Panc1 (cell line): Measurements from ENCODE around the gene CHIC2. TPM values are rescaled to one million over a fixed set of nuclear protein-coding genes. Genes with fewer than 3 reads are reported as not detected.

ENCODE experiments used
- ATAC-seq: fragments of 200-7000 bp; cut with Tn5 transposase; 2 replicates; pipeline ENCODE4 v1.9.1; 2020; ENCODE audit warnings: mild to moderate bottlenecking, moderate library complexity
- BruUV-seq: library from RNA; stranded (reverse); fragments of 400-500 nt; replicated peaks from 2 replicates; lab custom pipeline; 2021; lab: Mats Ljungman, UMichigan
- CTCF ChIA-PET: fragments of 300-600 bp; sonication (Branson Sonifier 250); formaldehyde crosslinking; loops from one replicate; lab custom pipeline; 2022; ENCODE audit warnings: antibody characterized with exemption; lab: Charles Lee
- POLR2A ChIA-PET: fragments of 300-600 bp; sonication (Branson Sonifier 250); formaldehyde crosslinking; loops from one replicate; lab custom pipeline; 2022; ENCODE audit warnings: antibody characterized with exemption; lab: Charles Lee
- DNase-seq: peaks from one replicate; pipeline ENCODE4 v3.0.0-alpha.2; 2010; ENCODE audit warnings: low read depth, low spot score
- H3K27ac ChIP-seq: 2 replicates; pipeline ENCODE4 v1.5.1; 2011; ENCODE audit warnings: mild to moderate bottlenecking, low read length, inconsistent platforms
- H3K27me3 ChIP-seq: fragments of 200-500 bp; sonication (Bioruptor generic); 2 replicates; pipeline ENCODE4 v1.6.0; 2014; ENCODE audit warnings: low read length, inconsistent platforms; ENCODE audit not compliant: control insufficient read depth, insufficient read depth
- H3K36me3 ChIP-seq: fragments of 200-500 bp; sonication (Bioruptor generic); 2 replicates; pipeline ENCODE4 v1.5.1; 2014; ENCODE audit warnings: inconsistent platforms, mild to moderate bottlenecking, low read length, moderate library complexity; ENCODE audit not compliant: control insufficient read depth, insufficient read depth
- H3K4me1 ChIP-seq: 2 replicates; pipeline ENCODE4 v1.5.1; 2011; ENCODE audit warnings: inconsistent platforms, mild to moderate bottlenecking, low read length, moderate library complexity; ENCODE audit not compliant: control insufficient read depth, insufficient read depth
- H3K4me3 ChIP-seq, 2 experiments: 2 replicates each; pipeline ENCODE4 v1.5.1; 2011 to 2012; ENCODE audit warnings: low read depth in 2 of 2, low read length in 2 of 2, mild to moderate bottlenecking in 2 of 2, inconsistent platforms in 1 of 2, moderate library complexity in 1 of 2
- H3K9me3 ChIP-seq: fragments of 200-500 bp; sonication (Bioruptor generic); 2 replicates; pipeline ENCODE4 v1.5.1; 2014; ENCODE audit warnings: low read depth, mild to moderate bottlenecking, inconsistent platforms, low read length, moderate library complexity; ENCODE audit not compliant: control insufficient read depth, insufficient read depth
- CTCF ChIP-seq: fragments of 450-650 bp; IDR thresholded peaks from 2 replicates; pipeline ENCODE4 v1.5.1; 2017; ENCODE audit warnings: mild to moderate bottlenecking
- POLR2AphosphoS5 ChIP-seq: IDR thresholded peaks from 2 replicates; pipeline ENCODE4 v1.6.1; 2012; ENCODE audit warnings: mild to moderate bottlenecking, low read depth, low read length, moderate library complexity
- SIN3A ChIP-seq: IDR thresholded peaks from 2 replicates; pipeline ENCODE4 v1.6.1; 2012; ENCODE audit warnings: low read depth, mild to moderate bottlenecking, low read length, moderate library complexity, borderline replicate concordance; ENCODE audit not compliant: insufficient read depth
- TCF7L2 ChIP-seq: IDR thresholded peaks from 2 replicates; pipeline ENCODE4 v1.6.1; 2011; ENCODE audit warnings: mild to moderate bottlenecking, low read depth, low read length, inconsistent platforms
- in situ Hi-C: cut with HindIII; loops from 2 replicates; pipeline ENCODE4 v1.10.0; 2016; ENCODE audit warnings: low sequenced_read_pairs, low pct_unique_long_range_greater_than_20kb
- intact Hi-C: fragments of 100-400 bp; cut with micrococcal nuclease; formaldehyde crosslinking; loops from one replicate; pipeline ENCODE4 v1.10.0; 2022; ENCODE audit not compliant: unreplicated experiment
- total RNA-seq: library from RNA; stranded (reverse); gene quantifications from one replicate; pipeline ENCODE4 v1.2.1, GENCODE V29; 2021; ENCODE audit not compliant: unreplicated experiment
- TF ChIP-seq, protein P1 (sequence below), 2 experiments: IDR thresholded peaks; 2 replicates each; pipeline ENCODE4 v1.6.1; 2011 to 2012; ENCODE audit warnings: low read depth in 2 of 2, control low read depth in 1 of 2, low read length in 1 of 2, mild to moderate bottlenecking in 1 of 2, moderate library complexity in 1 of 2; ENCODE audit not compliant: insufficient read depth in 1 of 2

Gene CHIC2
- total RNA-seq, 1 experiment from 2014 or later: 10.3 TPM

DNA sequence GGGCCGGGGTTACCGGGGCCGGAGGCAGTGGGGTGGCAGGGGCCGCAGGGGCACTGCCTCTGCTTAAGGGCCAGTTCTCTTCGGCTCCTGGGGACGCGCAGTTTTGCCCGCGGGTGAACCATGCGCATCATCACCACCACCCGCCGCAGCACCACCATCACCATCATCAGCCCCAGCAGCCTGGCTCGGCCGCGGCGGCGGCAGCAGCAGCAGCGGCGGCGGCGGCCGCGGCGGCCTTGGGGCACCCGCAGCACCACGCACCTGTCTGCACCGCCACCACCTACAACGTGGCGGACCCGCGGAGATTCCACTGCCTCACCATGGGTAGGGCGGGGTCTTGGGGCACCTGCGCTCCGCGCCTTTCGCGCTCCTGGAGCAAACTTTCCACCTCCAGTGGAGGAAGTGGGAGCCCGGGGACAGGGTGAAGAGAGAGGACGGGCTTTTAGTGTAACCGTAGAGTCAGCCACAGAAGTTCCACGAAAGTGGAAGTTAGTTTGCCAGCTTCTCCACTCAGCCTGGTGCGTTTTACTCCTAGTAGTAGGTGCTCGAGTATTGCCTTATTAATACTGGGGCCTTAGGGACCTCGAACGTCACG, 36.3 kb upstream of the CHIC2 start:
- no peaks in the 10 kb centered on the region for H3K9me3 ChIP-seq
- DNase-seq (no peak), ATAC-seq (peak; percentile 54)
- no peak overlapping the region for H3K27ac ChIP-seq
- peak overlapping the region; percentile 24 to 47 for H3K4me3 ChIP-seq
- in situ Hi-C loops (no loop called here), intact Hi-C loops (no loop called here)
- no peaks in the 10 kb centered on the region for H3K36me3 ChIP-seq
- no peaks in the 10 kb centered on the region for H3K4me1 ChIP-seq
- TF ChIP-seq, protein P1, sequence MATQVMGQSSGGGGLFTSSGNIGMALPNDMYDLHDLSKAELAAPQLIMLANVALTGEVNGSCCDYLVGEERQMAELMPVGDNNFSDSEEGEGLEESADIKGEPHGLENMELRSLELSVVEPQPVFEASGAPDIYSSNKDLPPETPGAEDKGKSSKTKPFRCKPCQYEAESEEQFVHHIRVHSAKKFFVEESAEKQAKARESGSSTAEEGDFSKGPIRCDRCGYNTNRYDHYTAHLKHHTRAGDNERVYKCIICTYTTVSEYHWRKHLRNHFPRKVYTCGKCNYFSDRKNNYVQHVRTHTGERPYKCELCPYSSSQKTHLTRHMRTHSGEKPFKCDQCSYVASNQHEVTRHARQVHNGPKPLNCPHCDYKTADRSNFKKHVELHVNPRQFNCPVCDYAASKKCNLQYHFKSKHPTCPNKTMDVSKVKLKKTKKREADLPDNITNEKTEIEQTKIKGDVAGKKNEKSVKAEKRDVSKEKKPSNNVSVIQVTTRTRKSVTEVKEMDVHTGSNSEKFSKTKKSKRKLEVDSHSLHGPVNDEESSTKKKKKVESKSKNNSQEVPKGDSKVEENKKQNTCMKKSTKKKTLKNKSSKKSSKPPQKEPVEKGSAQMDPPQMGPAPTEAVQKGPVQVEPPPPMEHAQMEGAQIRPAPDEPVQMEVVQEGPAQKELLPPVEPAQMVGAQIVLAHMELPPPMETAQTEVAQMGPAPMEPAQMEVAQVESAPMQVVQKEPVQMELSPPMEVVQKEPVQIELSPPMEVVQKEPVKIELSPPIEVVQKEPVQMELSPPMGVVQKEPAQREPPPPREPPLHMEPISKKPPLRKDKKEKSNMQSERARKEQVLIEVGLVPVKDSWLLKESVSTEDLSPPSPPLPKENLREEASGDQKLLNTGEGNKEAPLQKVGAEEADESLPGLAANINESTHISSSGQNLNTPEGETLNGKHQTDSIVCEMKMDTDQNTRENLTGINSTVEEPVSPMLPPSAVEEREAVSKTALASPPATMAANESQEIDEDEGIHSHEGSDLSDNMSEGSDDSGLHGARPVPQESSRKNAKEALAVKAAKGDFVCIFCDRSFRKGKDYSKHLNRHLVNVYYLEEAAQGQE (IDR thresholded peaks at IDR 0.05; ENCODE audit: insufficient read depth in 1 of 2, low read depth in 2 of 2, low read length in 1 of 2): no peak
- no peak for TF ChIP-seq SIN3A
- no peak for TF ChIP-seq CTCF
- no peak for TF ChIP-seq TCF7L2
- TF ChIP-seq POLR2AphosphoS5: no peak
- no TSS peak for BruUV-seq
- peaks cover 4% of the 10 kb centered on the region; the same call in 1 of the 2 replicates for H3K27me3 ChIP-seq
- CTCF ChIA-PET: no interaction called here
- POLR2A ChIA-PET: interaction anchor here (0.6 kb wide), 1 partner anchor 42 kb away, joined by 3 read pairs; no protein-coding TSS in a partner anchor

DNA sequence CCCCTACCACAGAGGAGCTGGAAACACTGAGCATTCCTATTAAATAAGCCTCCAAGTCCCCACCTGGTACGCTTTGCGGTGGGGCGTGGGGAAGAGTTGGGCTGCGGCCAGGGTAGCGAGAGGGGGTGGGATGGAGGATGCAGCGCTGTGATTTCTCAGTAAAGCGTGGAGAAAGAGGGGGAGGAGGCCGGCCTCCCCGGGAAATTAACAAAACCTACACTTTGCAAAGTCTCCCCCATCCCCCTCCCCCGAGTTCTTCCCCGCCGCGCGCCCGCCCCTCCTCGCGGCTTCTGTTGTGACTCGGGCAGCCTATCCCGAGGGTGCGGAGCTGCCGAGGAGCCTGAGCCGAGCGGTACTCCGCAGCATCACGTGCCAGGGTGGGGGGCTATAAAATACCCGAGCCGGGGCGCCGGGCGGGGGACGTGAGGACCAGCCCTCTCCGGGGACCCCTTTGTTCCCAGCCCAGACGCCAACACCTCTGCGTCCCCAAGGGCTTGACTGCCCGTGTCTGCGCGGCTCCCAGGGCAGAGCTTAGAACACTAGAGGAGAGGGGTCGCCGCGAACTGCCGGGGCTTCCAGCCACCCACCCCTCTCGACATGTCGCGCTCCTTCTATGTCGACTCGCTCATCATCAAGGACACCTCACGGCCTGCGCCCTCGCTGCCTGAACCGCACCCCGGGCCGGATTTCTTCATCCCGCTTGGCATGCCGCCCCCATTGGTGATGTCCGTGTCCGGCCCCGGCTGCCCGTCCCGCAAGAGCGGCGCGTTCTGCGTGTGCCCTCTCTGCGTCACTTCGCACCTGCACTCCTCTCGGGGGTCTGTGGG, 35.6 kb upstream of the CHIC2 start, which contains the start of gene GSX2:
Gene GSX2, plus strand, starts transcription at position 416 of the 827 bp plus-strand sequence. Its CDS starts 182 bp downstream, at position 598.
- Histone ChIP-seq H3K36me3 (no peaks in the 10 kb centered on the region), H3K27me3 (peaks cover 4% of the 10 kb centered on the region; the same call in 1 of the 2 replicates), H3K4me3 (peak within 1 kb of the TSS; percentile 24 to 47), H3K9me3 (no peaks in the 10 kb centered on the region), H3K4me1 (no peaks in the 10 kb centered on the region), H3K27ac (no peak within 1 kb of the TSS)
- no TSS peak for BruUV-seq
- POLR2A ChIA-PET: no interaction called here
- no peak for ATAC-seq
- in situ Hi-C loops: no loop called here
- intact Hi-C loops: no loop called here
- no peak for DNase-seq
- TF ChIP-seq TCF7L2: no peak
- no peak for TF ChIP-seq CTCF
- TF ChIP-seq SIN3A: no peak
- TF ChIP-seq, protein P1 (IDR thresholded peaks at IDR 0.05; ENCODE audit: insufficient read depth in 1 of 2, low read depth in 2 of 2, low read length in 1 of 2): no peak
- no peak for TF ChIP-seq POLR2AphosphoS5
- CTCF ChIA-PET: no interaction called here
